HCT116 (cell line): ENCODE data around the gene CNPY1.

Experiments used
- POLR2AphosphoS5 ChIP-seq: IDR thresholded peaks from 2 replicates; pipeline ENCODE4 v1.6.1; 2011; ENCODE audit warnings: mild to moderate bottlenecking, low read depth, low read length, moderate library complexity
- REST ChIP-seq: IDR thresholded peaks from 2 replicates; pipeline ENCODE4 v1.6.1; 2012; ENCODE audit warnings: low read depth
- SIN3A ChIP-seq: IDR thresholded peaks from 2 replicates; pipeline ENCODE4 v1.6.1; 2012; ENCODE audit warnings: low read depth
- SP1 ChIP-seq: IDR thresholded peaks from 2 replicates; pipeline ENCODE4 v1.6.1; 2012; ENCODE audit warnings: low read depth
- TF ChIP-seq, protein P1 (sequence below), 3 experiments: fragments of 200-600 bp in 1 of 3; sonication (generic) in 1 of 3; IDR thresholded peaks in 2 of 3; conservative IDR thresholded peaks in 1 of 3; 2 replicates each; pipeline ENCODE4 v1.5.1; 2012 to 2017; ENCODE audit warnings: low read depth in 2 of 3, low read length in 2 of 3, antibody characterized with exemption in 1 of 3, borderline replicate concordance in 1 of 3, control low read depth in 1 of 3, mild to moderate bottlenecking in 1 of 3, mixed read lengths in 1 of 3, mixed run types in 1 of 3, moderate library complexity in 1 of 3; ENCODE audit not compliant: insufficient read depth in 1 of 3
- TF ChIP-seq, protein P2 (sequence below): IDR thresholded peaks from 2 replicates; pipeline ENCODE4 v1.6.1; 2012

DNA sequence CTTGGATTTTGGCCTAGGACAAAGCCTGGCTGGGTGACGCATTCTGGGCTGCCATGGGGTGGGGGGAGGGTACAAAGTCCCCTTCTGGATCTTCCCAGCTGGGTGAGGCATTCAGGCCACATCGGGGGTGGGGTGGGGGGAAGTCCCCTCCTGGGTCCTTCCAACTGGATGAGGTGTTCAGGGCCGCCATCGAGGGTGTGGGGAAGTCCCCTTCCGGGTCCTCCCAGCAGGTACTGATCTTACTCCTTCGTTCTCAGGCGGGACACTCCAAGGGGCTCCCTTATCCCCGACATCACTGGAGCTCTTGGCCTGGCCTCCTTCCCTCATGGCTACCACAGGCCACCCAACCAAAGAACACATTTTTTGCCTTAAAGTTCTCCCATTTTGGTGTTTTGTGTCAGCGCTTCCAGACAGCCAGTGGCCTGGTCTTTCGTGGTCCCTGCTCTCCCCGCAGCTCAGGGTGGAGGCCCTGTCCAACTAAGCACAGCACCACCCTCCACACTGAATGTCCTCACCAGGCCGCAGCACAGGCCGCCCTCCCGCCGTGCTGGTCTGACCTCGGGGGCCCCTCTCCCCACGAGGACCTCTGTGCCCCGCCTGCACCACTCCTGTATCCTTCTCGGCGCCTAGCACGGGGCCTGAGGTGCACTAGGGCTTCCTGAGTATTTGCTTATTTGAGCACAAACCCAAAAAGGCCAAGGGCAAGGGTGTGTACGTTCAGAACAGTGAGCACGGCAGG, 49.9 kb downstream of the CNPY1 start:
- no peak for TF ChIP-seq SP1
- TF ChIP-seq, protein P1, sequence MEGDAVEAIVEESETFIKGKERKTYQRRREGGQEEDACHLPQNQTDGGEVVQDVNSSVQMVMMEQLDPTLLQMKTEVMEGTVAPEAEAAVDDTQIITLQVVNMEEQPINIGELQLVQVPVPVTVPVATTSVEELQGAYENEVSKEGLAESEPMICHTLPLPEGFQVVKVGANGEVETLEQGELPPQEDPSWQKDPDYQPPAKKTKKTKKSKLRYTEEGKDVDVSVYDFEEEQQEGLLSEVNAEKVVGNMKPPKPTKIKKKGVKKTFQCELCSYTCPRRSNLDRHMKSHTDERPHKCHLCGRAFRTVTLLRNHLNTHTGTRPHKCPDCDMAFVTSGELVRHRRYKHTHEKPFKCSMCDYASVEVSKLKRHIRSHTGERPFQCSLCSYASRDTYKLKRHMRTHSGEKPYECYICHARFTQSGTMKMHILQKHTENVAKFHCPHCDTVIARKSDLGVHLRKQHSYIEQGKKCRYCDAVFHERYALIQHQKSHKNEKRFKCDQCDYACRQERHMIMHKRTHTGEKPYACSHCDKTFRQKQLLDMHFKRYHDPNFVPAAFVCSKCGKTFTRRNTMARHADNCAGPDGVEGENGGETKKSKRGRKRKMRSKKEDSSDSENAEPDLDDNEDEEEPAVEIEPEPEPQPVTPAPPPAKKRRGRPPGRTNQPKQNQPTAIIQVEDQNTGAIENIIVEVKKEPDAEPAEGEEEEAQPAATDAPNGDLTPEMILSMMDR (IDR thresholded peaks at IDR 0.05 in 2 of 3, conservative IDR thresholded peaks at IDR 0.05 in 1 of 3; ENCODE audit: borderline replicate concordance in 1 of 3, insufficient read depth in 1 of 3, low read depth in 2 of 3, low read length in 2 of 3): no peak
- no peak for TF ChIP-seq POLR2AphosphoS5
- TF ChIP-seq SIN3A: no peak
- TF ChIP-seq, protein P2, sequence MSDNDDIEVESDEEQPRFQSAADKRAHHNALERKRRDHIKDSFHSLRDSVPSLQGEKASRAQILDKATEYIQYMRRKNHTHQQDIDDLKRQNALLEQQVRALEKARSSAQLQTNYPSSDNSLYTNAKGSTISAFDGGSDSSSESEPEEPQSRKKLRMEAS: no peak
- TF ChIP-seq REST: no peak
